ENCODE data around the gene PCDHB1. TPM values are rescaled to one million over a fixed set of nuclear protein-coding genes. Genes with fewer than 3 reads are reported as not detected.

The PCDHB1 gene
- total RNA-seq: not detected in 2 replicates

DNA sequence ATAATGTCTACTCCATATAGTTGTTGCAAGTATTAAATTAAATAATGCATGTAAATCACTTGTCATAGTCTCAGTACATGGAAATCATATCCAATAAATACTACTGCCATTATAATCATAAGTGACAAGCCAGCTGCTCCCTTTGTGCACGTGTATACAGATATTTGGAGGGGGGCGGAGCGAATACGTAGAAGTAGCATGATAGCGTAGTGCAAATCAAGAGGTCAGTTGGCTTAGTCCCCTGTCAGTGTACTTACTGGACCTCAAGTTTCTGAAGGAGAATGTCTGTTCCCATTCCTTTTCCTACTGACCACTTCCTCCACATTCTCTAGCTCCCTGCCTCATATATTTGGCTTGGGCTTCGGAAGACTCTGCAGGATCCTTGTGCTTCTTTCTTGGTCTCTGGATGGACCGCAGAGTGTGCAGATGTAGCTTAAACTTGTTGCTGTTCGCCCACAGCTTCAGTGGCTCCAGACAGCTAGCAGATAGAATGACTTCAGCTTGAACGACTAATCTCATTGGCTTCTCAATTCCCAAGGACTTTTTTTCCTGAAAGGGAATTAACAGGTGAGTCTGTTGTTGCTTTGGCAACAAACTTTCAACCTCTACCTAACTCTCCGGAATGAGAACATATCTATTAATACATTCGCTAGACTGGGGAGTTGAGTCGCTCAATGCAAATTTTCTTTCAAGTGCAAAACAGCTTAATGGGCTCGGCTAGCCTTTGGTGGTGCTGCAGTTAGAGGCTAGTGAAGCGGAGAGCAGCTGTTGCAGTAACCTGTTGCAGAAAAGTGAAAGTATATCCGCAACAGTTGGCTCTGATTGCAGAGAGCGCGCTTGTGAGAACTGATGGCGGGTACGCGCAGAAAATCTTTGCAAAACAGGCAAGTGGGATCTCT is at the start of gene PCDHB1:
Gene PCDHB1 (plus strand): TSS at position 753 of the 899 bp plus-strand sequence. CDS start 97 bp downstream, at position 850.

GRCh38 chr5:141094481-141095262 is 43.5 kb downstream of the PCDHB1 start, which contains the start of gene PCDHB2:
TSS of gene PCDHB2 (plus strand) at chr5:141094615. CDS start at chr5:141094791, 176 bp downstream.

GRCh38 chr5:141100243-141100805 is 49.1 kb downstream of the PCDHB1 start, which contains the start of gene PCDHB3:
TSS of gene PCDHB3 (plus strand) at chr5:141100473. CDS start at chr5:141100650, 177 bp downstream.

Other genes starting within 250 kb of the PCDHB1 start
- 0.32 and 0.89 TPM in 2 replicates for gene PCDHA4, start 244.3 kb upstream of the PCDHB1 start, total RNA-seq
- under 0.01 and 0.05 TPM in 2 replicates for gene PCDHA5, start 229.8 kb upstream of the PCDHB1 start, total RNA-seq
- gene PCDHA6, start 223.4 kb upstream of the PCDHB1 start, total RNA-seq: 0.60 and 0.89 TPM in 2 replicates
- gene PCDHA7, start 217.1 kb upstream of the PCDHB1 start, total RNA-seq: 0.74 and 2.4 TPM in 2 replicates
- under 0.01 and 0.23 TPM in 2 replicates for gene PCDHA8, start 210.2 kb upstream of the PCDHB1 start, total RNA-seq
- under 0.01 and 0.09 TPM in 2 replicates for gene PCDHA9, start 203.0 kb upstream of the PCDHB1 start, total RNA-seq
- gene PCDHA10, start 195.5 kb upstream of the PCDHB1 start, total RNA-seq: 0.23 and 0.59 TPM in 2 replicates
- gene PCDHA11, start 182.4 kb upstream of the PCDHB1 start, total RNA-seq: 0.18 and 0.30 TPM in 2 replicates
- gene PCDHA12, start 176.1 kb upstream of the PCDHB1 start, total RNA-seq: 0.18 and 0.59 TPM in 2 replicates
- 0.09 TPM in 1 of 2 replicates, not detected in the other for gene PCDHA13, start 169.2 kb upstream of the PCDHB1 start, total RNA-seq
- gene PCDHAC1, start 125.1 kb upstream of the PCDHB1 start, total RNA-seq: 0.09 and 0.30 TPM in 2 replicates
- 0.30 and 0.32 TPM in 2 replicates for gene PCDHAC2, start 84.9 kb upstream of the PCDHB1 start, total RNA-seq
- gene PCDHB2, start 43.2 kb downstream of the PCDHB1 start, total RNA-seq: 0.59 and 0.74 TPM in 2 replicates
- 0.09 and 0.30 TPM in 2 replicates for gene PCDHB3, start 49.1 kb downstream of the PCDHB1 start, total RNA-seq
- gene PCDHB4, start 70.4 kb downstream of the PCDHB1 start, total RNA-seq: under 0.01 and 0.09 TPM in 2 replicates
- 0.60 and 1.8 TPM in 2 replicates for gene PCDHB5, start 83.8 kb downstream of the PCDHB1 start, total RNA-seq
- 0.14 and 0.30 TPM in 2 replicates for gene PCDHB6, start 98.7 kb downstream of the PCDHB1 start, total RNA-seq
- 0.18 and 0.89 TPM in 2 replicates for gene PCDHB7, start 121.3 kb downstream of the PCDHB1 start, total RNA-seq
- gene PCDHB8, start 126.4 kb downstream of the PCDHB1 start, total RNA-seq: 0.05 and 0.89 TPM in 2 replicates
- gene PCDHB16, start 131.0 kb downstream of the PCDHB1 start, total RNA-seq: 0.09 and 0.30 TPM in 2 replicates
- gene PCDHB9, start 135.8 kb downstream of the PCDHB1 start, total RNA-seq: 0.18 and 0.30 TPM in 2 replicates
- 0.42 and 0.59 TPM in 2 replicates for gene PCDHB10, start 141.0 kb downstream of the PCDHB1 start, total RNA-seq
- 0.05 and 0.30 TPM in 2 replicates for gene PCDHB11, start 148.3 kb downstream of the PCDHB1 start, total RNA-seq
- 0.05 and 0.30 TPM in 2 replicates for gene PCDHB12, start 157.3 kb downstream of the PCDHB1 start, total RNA-seq
- gene PCDHB13, start 162.5 kb downstream of the PCDHB1 start, total RNA-seq: 0.28 and 0.89 TPM in 2 replicates
- 0.42 and 1.5 TPM in 2 replicates for gene PCDHB14, start 172.0 kb downstream of the PCDHB1 start, total RNA-seq
- 0.28 and 0.59 TPM in 2 replicates for gene PCDHB15, start 194.0 kb downstream of the PCDHB1 start, total RNA-seq

Measured in smooth muscle cell of the umbilical artery (primary cell).